Measurements from ENCODE around the gene HOXD3.

Gene HOXD3

GRCh38 chr2:176130147-176130956, 26.8 kb upstream of the HOXD3 start:
- TF ChIP-seq, protein P1, sequence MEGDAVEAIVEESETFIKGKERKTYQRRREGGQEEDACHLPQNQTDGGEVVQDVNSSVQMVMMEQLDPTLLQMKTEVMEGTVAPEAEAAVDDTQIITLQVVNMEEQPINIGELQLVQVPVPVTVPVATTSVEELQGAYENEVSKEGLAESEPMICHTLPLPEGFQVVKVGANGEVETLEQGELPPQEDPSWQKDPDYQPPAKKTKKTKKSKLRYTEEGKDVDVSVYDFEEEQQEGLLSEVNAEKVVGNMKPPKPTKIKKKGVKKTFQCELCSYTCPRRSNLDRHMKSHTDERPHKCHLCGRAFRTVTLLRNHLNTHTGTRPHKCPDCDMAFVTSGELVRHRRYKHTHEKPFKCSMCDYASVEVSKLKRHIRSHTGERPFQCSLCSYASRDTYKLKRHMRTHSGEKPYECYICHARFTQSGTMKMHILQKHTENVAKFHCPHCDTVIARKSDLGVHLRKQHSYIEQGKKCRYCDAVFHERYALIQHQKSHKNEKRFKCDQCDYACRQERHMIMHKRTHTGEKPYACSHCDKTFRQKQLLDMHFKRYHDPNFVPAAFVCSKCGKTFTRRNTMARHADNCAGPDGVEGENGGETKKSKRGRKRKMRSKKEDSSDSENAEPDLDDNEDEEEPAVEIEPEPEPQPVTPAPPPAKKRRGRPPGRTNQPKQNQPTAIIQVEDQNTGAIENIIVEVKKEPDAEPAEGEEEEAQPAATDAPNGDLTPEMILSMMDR (IDR thresholded peaks at IDR 0.05): no peak
- H3K27me3 ChIP-seq: peaks cover 0 to 50% of the 10 kb centered on the region in 2 donors
- peaks cover 0 to 49% (median 28%) of the 10 kb centered on the region in 4 donors for H3K4me1 ChIP-seq
- peak overlapping the region; percentile 79 to 95 for H3K27ac ChIP-seq
- H3K9me3 ChIP-seq: no peaks in the 10 kb centered on the region
- no peaks in the 10 kb centered on the region for H3K36me3 ChIP-seq
- H3K4me3 ChIP-seq: peak overlapping the region; percentile 60 to 72
- DNase-seq: no peak
- intact Hi-C loops (cut with DNase I; ENCODE audit: low total_unique reads): no loop called here

DNA sequence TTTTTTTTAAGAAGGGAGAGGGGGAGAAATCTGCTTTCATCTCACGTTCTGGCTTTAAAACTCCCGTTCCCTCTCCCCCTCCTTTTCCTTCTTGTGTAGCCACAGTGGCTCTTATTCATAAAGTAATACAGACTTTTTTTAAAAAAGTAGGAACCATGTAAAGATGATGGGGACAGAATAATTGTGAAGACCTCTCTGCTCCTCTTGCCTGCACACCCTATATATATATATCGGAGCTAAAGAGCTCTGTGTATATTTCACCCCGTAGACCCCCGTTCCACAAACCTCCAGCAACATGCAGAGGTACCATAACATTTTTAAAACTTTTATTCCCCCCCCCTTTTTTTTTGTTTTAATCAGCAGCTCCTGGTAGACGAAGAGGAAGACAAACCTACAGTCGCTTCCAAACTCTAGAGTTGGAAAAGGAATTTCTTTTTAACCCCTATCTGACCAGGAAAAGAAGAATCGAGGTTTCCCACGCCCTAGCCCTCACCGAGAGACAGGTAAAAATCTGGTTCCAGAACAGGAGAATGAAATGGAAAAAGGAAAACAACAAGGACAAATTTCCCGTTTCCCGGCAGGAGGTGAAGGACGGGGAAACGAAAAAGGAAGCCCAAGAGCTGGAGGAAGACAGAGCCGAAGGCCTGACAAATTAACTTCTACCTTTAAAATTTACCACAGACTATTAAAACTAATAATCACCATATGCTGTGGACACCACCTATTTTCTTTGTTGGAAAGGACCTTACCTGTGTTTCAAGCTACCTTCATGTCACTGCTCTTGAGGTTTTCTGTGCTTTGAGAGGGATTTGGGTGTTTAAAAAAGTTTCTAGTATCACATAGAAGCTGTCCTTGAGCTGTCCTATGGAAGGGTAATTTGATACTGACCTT, 25.9 kb upstream of the HOXD3 start:
- Histone ChIP-seq H3K27ac (peak overlapping the region; percentile 79 to 95), H3K36me3 (no peaks in the 10 kb centered on the region), H3K9me3 (no peaks in the 10 kb centered on the region), H3K4me1 (peaks cover 0 to 54% (median 31%) of the 10 kb centered on the region in 4 donors), H3K27me3 (peaks cover 0 to 41% of the 10 kb centered on the region in 2 donors), H3K4me3 (peak overlapping the region; percentile 60 to 72)
- intact Hi-C loops (cut with DNase I; ENCODE audit: low total_unique reads): no loop called here
- TF ChIP-seq, protein P1 (IDR thresholded peaks at IDR 0.05): no peak
- DNase-seq: no peak

DNA sequence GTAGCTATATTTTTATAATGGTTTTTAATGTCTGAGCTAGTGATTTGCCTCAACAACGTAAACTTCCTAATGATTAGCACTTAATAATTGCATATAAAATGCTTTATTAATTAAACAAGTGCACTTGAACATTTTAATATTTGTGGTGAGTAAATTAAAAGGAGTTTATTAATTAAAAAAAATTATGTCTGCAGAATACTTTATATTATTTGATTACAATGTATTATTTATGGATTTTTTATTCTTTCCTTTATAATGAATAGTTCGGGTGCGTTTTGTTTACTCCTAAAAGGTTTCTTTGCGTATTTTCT, 25.3 kb upstream of the HOXD3 start:
- Histone ChIP-seq H3K9me3 (no peaks in the 10 kb centered on the region), H3K4me3 (no peak overlapping the region), H3K36me3 (no peaks in the 10 kb centered on the region), H3K27ac (no peak overlapping the region), H3K27me3 (peaks cover 0 to 44% of the 10 kb centered on the region in 2 donors), H3K4me1 (peaks cover 0 to 60% (median 34%) of the 10 kb centered on the region in 4 donors)
- TF ChIP-seq, protein P1 (IDR thresholded peaks at IDR 0.05): no peak
- DNase-seq: no peak
- intact Hi-C loops (cut with DNase I; ENCODE audit: low total_unique reads): no loop called here

GRCh38 chr2:176132205-176133171, 24.6 kb upstream of the HOXD3 start:
- intact Hi-C loops (cut with DNase I; ENCODE audit: low total_unique reads): no loop called here

More at GRCh38 chr2:176132205-176133171, 24.6 kb upstream of the HOXD3 start:
- Histone ChIP-seq H3K27me3 (peaks cover 0 to 50% of the 10 kb centered on the region in 2 donors), H3K4me1 (peaks cover 0 to 61% (median 39%) of the 10 kb centered on the region in 4 donors), H3K4me3 (peak overlapping the region in 1 of 2 donors; percentile 10), H3K36me3 (no peaks in the 10 kb centered on the region), H3K9me3 (no peaks in the 10 kb centered on the region), H3K27ac (no peak overlapping the region)
- TF ChIP-seq, protein P1 (IDR thresholded peaks at IDR 0.05): no peak
- no peak for DNase-seq
